A673 (cell line): ENCODE data around the gene ITPR3. TPM values are rescaled to one million over a fixed set of nuclear protein-coding genes. Genes with fewer than 3 reads are reported as not detected.
A peak's percentile ranks its signal among the peaks of the same experiment; 100 is the strongest.

Experiments used
- BruUV-seq: library from RNA; stranded (reverse); fragments of 400-500 nt; replicated peaks from 2 replicates; lab custom pipeline; 2021; lab: Mats Ljungman, UMichigan
- CTCF ChIA-PET: fragments of 300-600 bp; sonication (Branson Sonifier 250); formaldehyde crosslinking; loops from one replicate; lab custom pipeline; 2022; ENCODE audit warnings: antibody characterized with exemption; lab: Charles Lee
- POLR2A ChIA-PET: fragments of 300-600 bp; sonication (Branson Sonifier 250); formaldehyde crosslinking; loops from one replicate; lab custom pipeline; 2022; ENCODE audit warnings: antibody characterized with exemption; ENCODE audit not compliant: low non-redundant PET; lab: Charles Lee
- DNase-seq: peaks from one replicate; pipeline ENCODE4 v3.0.0-alpha.2; 2015; ENCODE audit warnings: low spot score
- H3K27ac ChIP-seq: fragments of 200-600 bp; sonication (generic); 2 replicates; pipeline ENCODE4 v1.5.1; 2016; ENCODE audit warnings: mixed run types, low read depth, mild to moderate bottlenecking, mixed read lengths, antibody characterized with exemption, low read length; ENCODE audit not compliant: poor library complexity, severe bottlenecking
- H3K27me3 ChIP-seq: fragments of 200-600 bp; sonication (generic); replicated peaks from 2 replicates; pipeline ENCODE4 v1.6.1; 2017; ENCODE audit warnings: mixed run types, low read depth, mild to moderate bottlenecking, mixed read lengths, antibody characterized with exemption, low read length; ENCODE audit not compliant: insufficient read depth, poor library complexity
- H3K36me3 ChIP-seq: fragments of 200-600 bp; sonication (generic); 2 replicates; pipeline ENCODE4 v1.6.1; 2016; ENCODE audit warnings: mixed run types, mild to moderate bottlenecking, mixed read lengths, antibody characterized with exemption, low read length; ENCODE audit not compliant: insufficient read depth, poor library complexity, severe bottlenecking
- H3K4me1 ChIP-seq: fragments of 200-600 bp; sonication (generic); 2 replicates; pipeline ENCODE4 v1.6.1; 2017; ENCODE audit warnings: mixed run types, mild to moderate bottlenecking, mixed read lengths, antibody characterized with exemption, low read length; ENCODE audit not compliant: insufficient read depth, poor library complexity, severe bottlenecking
- H3K4me3 ChIP-seq: fragments of 200-600 bp; sonication (generic); 2 replicates; pipeline ENCODE4 v1.5.1; 2016; ENCODE audit warnings: low read depth, mixed run types, mild to moderate bottlenecking, mixed read lengths, low read length; ENCODE audit not compliant: poor library complexity, severe bottlenecking
- H3K9me3 ChIP-seq: fragments of 200-600 bp; sonication (generic); 2 replicates; pipeline ENCODE4 v1.6.1; 2016; ENCODE audit warnings: mixed run types, low read depth, mild to moderate bottlenecking, mixed read lengths, antibody characterized with exemption, low read length; ENCODE audit not compliant: poor library complexity, severe bottlenecking
- EZH2 ChIP-seq: fragments of 200-600 bp; sonication (generic); IDR thresholded peaks from 2 replicates; pipeline ENCODE4 v1.6.1; 2017; ENCODE audit warnings: borderline replicate concordance, low read depth, mild to moderate bottlenecking, mixed read lengths, antibody characterized with exemption, low read length; ENCODE audit not compliant: poor library complexity, severe bottlenecking
- intact Hi-C: fragments of 100-400 bp; cut with micrococcal nuclease; formaldehyde crosslinking; loops from one replicate; pipeline ENCODE4 v1.10.0; 2022; ENCODE audit not compliant: unreplicated experiment
- total RNA-seq: library from RNA; stranded (reverse); gene quantifications from 2 replicates; pipeline ENCODE4 v1.2.3, GENCODE V29; 2021
- TF ChIP-seq, protein P1 (sequence below): fragments of 300-800, 200-600 bp; sonication (generic); conservative IDR thresholded peaks from 2 replicates; pipeline ENCODE4 v1.5.1; 2017; ENCODE audit warnings: low read depth, mild to moderate bottlenecking, antibody characterized with exemption, low read length, moderate library complexity, mixed read lengths

ITPR3 gene
- total RNA-seq, 1 experiment from 2014 or later, result 27.8 TPM

DNA sequence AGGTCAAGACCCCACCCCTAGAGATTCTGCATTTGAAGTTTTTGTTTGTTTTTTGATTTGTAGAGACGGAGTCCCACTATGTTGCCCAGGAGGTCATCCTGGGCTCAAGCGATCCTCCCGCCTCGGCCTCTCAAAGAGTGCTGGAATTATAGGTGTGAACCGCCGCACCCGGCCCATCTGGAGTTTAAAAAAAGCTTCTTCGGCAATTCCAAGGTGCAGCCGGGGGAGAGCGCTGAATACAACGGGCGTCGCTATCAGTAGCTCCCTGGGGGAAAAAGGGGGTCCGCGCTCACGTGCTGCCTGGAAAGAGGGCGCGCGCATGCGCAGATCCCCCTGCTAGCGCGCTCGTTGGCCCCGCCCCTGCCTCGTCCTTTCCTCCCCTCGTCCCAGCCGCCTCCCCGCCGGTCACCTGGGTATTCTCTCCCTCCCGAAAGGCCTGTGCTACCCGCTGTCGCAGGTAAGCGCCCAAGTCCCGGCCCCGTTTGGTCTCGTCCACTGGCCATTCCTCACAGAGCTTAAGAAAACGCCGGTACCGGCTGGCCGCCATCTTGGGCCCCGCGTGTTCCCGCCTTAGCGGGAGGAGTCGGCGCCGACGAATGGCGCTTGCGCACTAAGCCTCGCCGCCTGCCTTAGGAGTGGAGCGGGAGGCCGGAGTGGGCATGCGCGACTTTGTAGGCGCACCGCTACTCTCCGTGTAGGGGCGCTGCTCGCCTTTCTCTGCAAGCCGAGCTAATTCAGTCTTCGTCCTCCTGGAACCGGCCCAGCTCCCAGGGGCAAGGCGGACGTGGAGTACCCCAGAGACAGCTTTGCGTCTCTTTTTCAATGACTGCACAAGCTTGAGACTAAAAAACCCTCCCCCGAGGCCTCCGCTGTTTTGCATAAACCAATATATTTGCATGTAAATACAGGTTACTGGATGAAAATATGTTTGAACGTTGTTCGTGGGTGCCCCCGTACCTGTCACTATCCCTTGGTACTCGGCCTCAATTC, 90.3 kb downstream of the ITPR3 start, which contains the start of gene UQCC2:
Gene UQCC2, minus strand, starts transcription at position 561 of the 990 bp plus-strand sequence. Its CDS starts 14 bp downstream, at position 547.
- POLR2A ChIA-PET, result interaction anchor here (0.5 to 1.0 kb wide), 3 partner anchors 10 to 1853 kb away, joined by 3 to 4 read pairs (median 3); no protein-coding TSS in a partner anchor
- Histone ChIP-seq H3K9me3 (no peaks in the 10 kb centered on the region), H3K27ac (peak within 1 kb of the TSS; percentile 98), H3K4me3 (peak within 1 kb of the TSS; percentile 64), H3K36me3 (peaks cover 27% of the 10 kb centered on the region), H3K4me1 (peaks cover 26% of the 10 kb centered on the region), H3K27me3 (no peaks in the 10 kb centered on the region)
- CTCF ChIA-PET, result interaction anchor here (0.5 to 1.8 kb wide), 19 partner anchors 11 to 1244 kb away, joined by 3 to 9 read pairs (median 5); no protein-coding TSS in a partner anchor
- TSS peak; percentile 39 for BruUV-seq
- intact Hi-C loops, result loop anchor here (5.0 to 10.0 kb wide), 2 partner anchors 61 to 443 kb away; no protein-coding TSS in a partner anchor
- DNase-seq, result peak; percentile 98
- TF ChIP-seq, protein P1, sequence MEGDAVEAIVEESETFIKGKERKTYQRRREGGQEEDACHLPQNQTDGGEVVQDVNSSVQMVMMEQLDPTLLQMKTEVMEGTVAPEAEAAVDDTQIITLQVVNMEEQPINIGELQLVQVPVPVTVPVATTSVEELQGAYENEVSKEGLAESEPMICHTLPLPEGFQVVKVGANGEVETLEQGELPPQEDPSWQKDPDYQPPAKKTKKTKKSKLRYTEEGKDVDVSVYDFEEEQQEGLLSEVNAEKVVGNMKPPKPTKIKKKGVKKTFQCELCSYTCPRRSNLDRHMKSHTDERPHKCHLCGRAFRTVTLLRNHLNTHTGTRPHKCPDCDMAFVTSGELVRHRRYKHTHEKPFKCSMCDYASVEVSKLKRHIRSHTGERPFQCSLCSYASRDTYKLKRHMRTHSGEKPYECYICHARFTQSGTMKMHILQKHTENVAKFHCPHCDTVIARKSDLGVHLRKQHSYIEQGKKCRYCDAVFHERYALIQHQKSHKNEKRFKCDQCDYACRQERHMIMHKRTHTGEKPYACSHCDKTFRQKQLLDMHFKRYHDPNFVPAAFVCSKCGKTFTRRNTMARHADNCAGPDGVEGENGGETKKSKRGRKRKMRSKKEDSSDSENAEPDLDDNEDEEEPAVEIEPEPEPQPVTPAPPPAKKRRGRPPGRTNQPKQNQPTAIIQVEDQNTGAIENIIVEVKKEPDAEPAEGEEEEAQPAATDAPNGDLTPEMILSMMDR, result peak; percentile 82
- TF ChIP-seq EZH2, result no peak

DNA sequence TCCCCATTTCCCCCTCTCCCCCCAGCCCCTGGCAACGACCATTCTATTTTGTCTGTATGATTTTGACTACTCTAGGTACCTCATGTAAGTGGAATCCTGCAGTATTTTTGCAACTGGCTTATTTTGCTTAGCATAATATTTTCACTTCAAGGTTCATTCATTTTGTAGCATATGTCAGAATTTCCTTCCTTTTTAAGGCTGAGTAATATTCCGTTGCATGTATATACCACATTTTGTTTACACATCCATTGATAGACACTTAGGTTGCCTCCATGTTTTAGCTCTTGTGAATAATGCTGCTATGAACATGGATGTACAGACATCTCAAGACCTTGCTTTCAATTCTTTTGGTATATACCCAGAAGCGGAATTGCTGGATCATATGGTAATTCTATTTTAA, 91.8 kb downstream of the ITPR3 start:
- DNase-seq, result no peak

DNA sequence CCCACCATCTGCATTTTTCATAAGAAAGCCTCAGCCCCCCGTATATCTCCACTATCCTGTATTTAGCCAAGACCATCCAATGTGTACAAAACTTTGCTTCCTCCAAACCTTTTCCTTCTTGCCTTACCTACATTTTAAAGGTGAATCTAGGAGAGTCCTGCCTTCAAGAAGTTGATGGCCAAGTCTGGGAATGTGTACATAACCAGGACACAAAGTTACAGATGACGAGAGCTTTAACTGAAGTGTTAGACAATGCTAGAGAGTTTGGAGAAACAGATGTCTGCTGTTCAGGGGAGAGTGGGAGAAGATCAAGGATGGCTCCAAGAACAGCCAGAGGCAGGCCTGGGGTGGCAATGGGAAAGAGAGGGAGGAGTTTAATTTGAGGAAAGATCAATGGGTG, 92.7 kb downstream of the ITPR3 start:
- POLR2A ChIA-PET, result no interaction called here
- no peak overlapping the region for H3K27ac ChIP-seq

More for the DNA sequence above, 91.8 kb downstream of the ITPR3 start:
- CTCF ChIA-PET, result no interaction called here
- POLR2A ChIA-PET, result no interaction called here
- Histone ChIP-seq H3K4me3 (no peak overlapping the region), H3K36me3 (peaks cover 21% of the 10 kb centered on the region), H3K27me3 (no peaks in the 10 kb centered on the region), H3K9me3 (no peaks in the 10 kb centered on the region), H3K27ac (no peak overlapping the region), H3K4me1 (peaks cover 21% of the 10 kb centered on the region)
- intact Hi-C loops, result loop anchor here (5.0 to 10.0 kb wide), 2 partner anchors 59 to 442 kb away; no protein-coding TSS in a partner anchor
- no TSS peak for BruUV-seq
- TF ChIP-seq EZH2, result no peak
- TF ChIP-seq, protein P1, result no peak

More for the DNA sequence above, 92.7 kb downstream of the ITPR3 start:
- Histone ChIP-seq H3K4me1 (peaks cover 20% of the 10 kb centered on the region), H3K4me3 (no peak overlapping the region), H3K36me3 (peaks cover 15% of the 10 kb centered on the region), H3K9me3 (no peaks in the 10 kb centered on the region), H3K27me3 (no peaks in the 10 kb centered on the region)
- no peak for TF ChIP-seq EZH2
- TF ChIP-seq, protein P1, result no peak
- DNase-seq, result no peak
- intact Hi-C loops, result loop anchor here (5.0 to 10.0 kb wide), 2 partner anchors 59 to 441 kb away; no protein-coding TSS in a partner anchor
- CTCF ChIA-PET, result no interaction called here
- no TSS peak for BruUV-seq
